ENCODE measurements around the gene ZNF750.

Gene ZNF750

GRCh38 chr17:82836823-82837357 is 2.9 kb downstream of the ZNF750 start:
- DNase-seq (ENCODE audit: insufficient read length, low spot score), result no peak

GRCh38 chr17:82835766-82836512 is 3.9 kb downstream of the ZNF750 start:
- DNase-seq (ENCODE audit: insufficient read length, low spot score) (no peak), FAIRE-seq (no peak)

More at GRCh38 chr17:82836823-82837357, 2.9 kb downstream of the ZNF750 start:
- no peak for FAIRE-seq

GRCh38 chr17:82835122-82835521 is 4.7 kb downstream of the ZNF750 start:
- no peak for DNase-seq (ENCODE audit: insufficient read length, low spot score)
- FAIRE-seq, result no peak

- FAIRE-seq (no peak), DNase-seq (ENCODE audit: insufficient read length, low spot score) (no peak)
Observed at GRCh38 chr17:82832881-82833475, 6.8 kb downstream of the ZNF750 start.

- DNase-seq (ENCODE audit: insufficient read length, low spot score), result no peak
- no peak for FAIRE-seq
Observed at GRCh38 chr17:82832411-82832810, 7.4 kb downstream of the ZNF750 start.

- FAIRE-seq, result no peak
Observed at GRCh38 chr17:82831818-82832200, 8.0 kb downstream of the ZNF750 start.

GRCh38 chr17:82831041-82831817 is 8.6 kb downstream of the ZNF750 start:
- FAIRE-seq (no peak), DNase-seq (ENCODE audit: insufficient read length, low spot score) (no peak)

More at GRCh38 chr17:82831818-82832200, 8.0 kb downstream of the ZNF750 start:
- DNase-seq (ENCODE audit: insufficient read length, low spot score), result no peak

- no peak for FAIRE-seq
- DNase-seq (ENCODE audit: insufficient read length, low spot score), result no peak
Observed at GRCh38 chr17:82830249-82830661, 9.6 kb downstream of the ZNF750 start.

GRCh38 chr17:82828875-82829487 is 10.8 kb downstream of the ZNF750 start:
- DNase-seq (ENCODE audit: insufficient read length, low spot score) (no peak), FAIRE-seq (peak; percentile 87)

- DNase-seq (ENCODE audit: insufficient read length, low spot score) (no peak), FAIRE-seq (no peak)
Observed at GRCh38 chr17:82826956-82827355, 12.9 kb downstream of the ZNF750 start.

- no peak for FAIRE-seq
- no peak for DNase-seq (ENCODE audit: insufficient read length, low spot score)
Observed at GRCh38 chr17:82826211-82826610, 13.6 kb downstream of the ZNF750 start.

GRCh38 chr17:82825540-82826124 is 14.2 kb downstream of the ZNF750 start:
- FAIRE-seq, result no peak
- DNase-seq (ENCODE audit: insufficient read length, low spot score), result no peak

GRCh38 chr17:82823004-82823403 is 16.8 kb downstream of the ZNF750 start:
- DNase-seq (ENCODE audit: insufficient read length, low spot score) (no peak), FAIRE-seq (no peak)

- DNase-seq (ENCODE audit: insufficient read length, low spot score), result no peak
Observed at GRCh38 chr17:82822281-82822680, 17.5 kb downstream of the ZNF750 start.

GRCh38 chr17:82821554-82821953 is 18.3 kb downstream of the ZNF750 start:
- FAIRE-seq, result no peak
- no peak for DNase-seq (ENCODE audit: insufficient read length, low spot score)

More at GRCh38 chr17:82822281-82822680, 17.5 kb downstream of the ZNF750 start:
- FAIRE-seq, result no peak

- no peak for DNase-seq (ENCODE audit: insufficient read length, low spot score)
- FAIRE-seq, result no peak
Observed at GRCh38 chr17:82820278-82821251, 19.3 kb downstream of the ZNF750 start.

- FAIRE-seq (no peak), DNase-seq (ENCODE audit: insufficient read length, low spot score) (no peak)
Observed at GRCh38 chr17:82817947-82818346, 21.9 kb downstream of the ZNF750 start.

- no peak for DNase-seq (ENCODE audit: insufficient read length, low spot score)
- FAIRE-seq, result no peak
Observed at GRCh38 chr17:82816358-82816757, 23.5 kb downstream of the ZNF750 start.

- FAIRE-seq, result no peak
- DNase-seq (ENCODE audit: insufficient read length, low spot score), result no peak
Observed at GRCh38 chr17:82815790-82816305, 24.0 kb downstream of the ZNF750 start.
